Fibroblast of mammary gland (primary cell): ENCODE data around the gene PTPN3.

ENCODE experiments used
- DNase-seq: peaks from one replicate; pipeline ENCODE4 v3.0.0-alpha.2; 2010; ENCODE audit warnings: low read depth
- H3K4me3 ChIP-seq: 2 replicates; pipeline ENCODE4 v1.5.1; 2011; ENCODE audit warnings: low read depth, mild to moderate bottlenecking, low read length, moderate library complexity; ENCODE audit not compliant: control insufficient read depth
- TF ChIP-seq, protein P1 (sequence below): conservative IDR thresholded peaks from 2 replicates; pipeline ENCODE4 v1.5.1; 2011; ENCODE audit warnings: low read depth, low read length, inconsistent platforms; ENCODE audit not compliant: control insufficient read depth, insufficient read depth

PTPN3 gene

GRCh38 chr9:109328978-109329637, 169.0 kb downstream of the PTPN3 start:
- TF ChIP-seq, protein P1, sequence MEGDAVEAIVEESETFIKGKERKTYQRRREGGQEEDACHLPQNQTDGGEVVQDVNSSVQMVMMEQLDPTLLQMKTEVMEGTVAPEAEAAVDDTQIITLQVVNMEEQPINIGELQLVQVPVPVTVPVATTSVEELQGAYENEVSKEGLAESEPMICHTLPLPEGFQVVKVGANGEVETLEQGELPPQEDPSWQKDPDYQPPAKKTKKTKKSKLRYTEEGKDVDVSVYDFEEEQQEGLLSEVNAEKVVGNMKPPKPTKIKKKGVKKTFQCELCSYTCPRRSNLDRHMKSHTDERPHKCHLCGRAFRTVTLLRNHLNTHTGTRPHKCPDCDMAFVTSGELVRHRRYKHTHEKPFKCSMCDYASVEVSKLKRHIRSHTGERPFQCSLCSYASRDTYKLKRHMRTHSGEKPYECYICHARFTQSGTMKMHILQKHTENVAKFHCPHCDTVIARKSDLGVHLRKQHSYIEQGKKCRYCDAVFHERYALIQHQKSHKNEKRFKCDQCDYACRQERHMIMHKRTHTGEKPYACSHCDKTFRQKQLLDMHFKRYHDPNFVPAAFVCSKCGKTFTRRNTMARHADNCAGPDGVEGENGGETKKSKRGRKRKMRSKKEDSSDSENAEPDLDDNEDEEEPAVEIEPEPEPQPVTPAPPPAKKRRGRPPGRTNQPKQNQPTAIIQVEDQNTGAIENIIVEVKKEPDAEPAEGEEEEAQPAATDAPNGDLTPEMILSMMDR, result no peak
- no peak overlapping the region for H3K4me3 ChIP-seq

More at GRCh38 chr9:109328978-109329637, 169.0 kb downstream of the PTPN3 start:
- peak; percentile 70 for DNase-seq
